SK-N-SH (cell line): ENCODE data around the gene SGF29. TPM values are rescaled to one million over a fixed set of nuclear protein-coding genes. Genes with fewer than 3 reads are reported as not detected.

Experiments
- CTCF ChIA-PET: fragments of 300-600, 350-600 bp; formaldehyde crosslinking; extraction: SDS; loops from one replicate; lab custom pipeline; 2021; lab: Yijun Ruan, JAX
- POLR2A ChIA-PET: fragments of 350-600 bp; sonication (Branson Sonifier 250); formaldehyde crosslinking; extraction: SDS; loops from one replicate; lab custom pipeline; 2020; ENCODE audit warnings: antibody characterized with exemption, inconsistent platforms; lab: Yijun Ruan, JAX
- DNase-seq: peaks from one replicate; pipeline ENCODE4 v3.0.0; 2012
- H2AFZ ChIP-seq: fragments of 200-600 bp; sonication (generic); 2 replicates; pipeline ENCODE4 v1.8.1; 2016; ENCODE audit warnings: antibody characterized with exemption, mild to moderate bottlenecking, low read depth
- H3F3A ChIP-seq: fragments of 200-600 bp; sonication (generic); replicated peaks from 2 replicates; pipeline ENCODE3; 2016; ENCODE audit warnings: antibody characterized with exemption, mild to moderate bottlenecking; ENCODE audit not compliant: insufficient read depth
- H3K27ac ChIP-seq, 2 experiments: fragments of 200-500 bp in 1 of 2; fragments of 200-600 bp in 1 of 2; sonication (Bioruptor generic) in 1 of 2; sonication (generic), shearing (Covaris generic) in 1 of 2; 2 replicates each; pipeline versions ENCODE4 v1.5.1 to v1.6.1; 2014 to 2016; ENCODE audit warnings: low read depth in 2 of 2, inconsistent platforms in 1 of 2, low read length in 1 of 2, mild to moderate bottlenecking in 1 of 2, mixed read lengths in 1 of 2
- H3K27me3 ChIP-seq: fragments of 200-600 bp; sonication (generic), shearing (Covaris generic); 2 replicates; pipeline ENCODE4 v1.6.1; 2016; ENCODE audit warnings: mixed run types; ENCODE audit not compliant: insufficient read depth
- H3K36me3 ChIP-seq, 2 experiments: fragments of 200-500 bp in 1 of 2; fragments of 200-600 bp in 1 of 2; sonication (Bioruptor generic) in 1 of 2; sonication (generic) in 1 of 2; replicated peaks in 1 of 2; 2 replicates each; pipeline versions ENCODE3 to v1.5.1; 2014 to 2016; ENCODE audit warnings: low read length in 1 of 2, mild to moderate bottlenecking in 1 of 2; ENCODE audit not compliant: insufficient read depth in 2 of 2, control insufficient read depth in 1 of 2
- H3K4me1 ChIP-seq, 2 experiments: fragments of 200-500 bp in 1 of 2; fragments of 200-600 bp in 1 of 2; sonication (Bioruptor generic) in 1 of 2; sonication (generic), shearing (Covaris generic) in 1 of 2; 2 replicates each; pipeline versions ENCODE4 v1.5.1 to v1.6.1; 2014 to 2016; ENCODE audit warnings: low read depth in 1 of 2, low read length in 1 of 2, mixed run types in 1 of 2; ENCODE audit not compliant: insufficient read depth in 2 of 2, control insufficient read depth in 1 of 2
- H3K4me2 ChIP-seq: fragments of 200-600 bp; sonication (generic), shearing (Covaris generic); 2 replicates; pipeline ENCODE4 v1.6.1; 2017; ENCODE audit warnings: mixed run types
- H3K4me3 ChIP-seq, 2 experiments: fragments of 200-500 bp in 1 of 2; fragments of 200-600 bp in 1 of 2; sonication (Bioruptor generic) in 1 of 2; sonication (generic), shearing (Covaris generic) in 1 of 2; 2 replicates each; pipeline versions ENCODE4 v1.5.1 to v1.8.1; 2014 to 2016; ENCODE audit warnings: low read depth in 2 of 2, inconsistent platforms in 1 of 2, low read length in 1 of 2, mild to moderate bottlenecking in 1 of 2, mixed read lengths in 1 of 2, moderate library complexity in 1 of 2
- H3K79me2 ChIP-seq: fragments of 200-600 bp; sonication (generic); 2 replicates; pipeline ENCODE4 v1.8.1; 2017; ENCODE audit warnings: mild to moderate bottlenecking; ENCODE audit not compliant: insufficient read depth
- H3K9ac ChIP-seq: fragments of 200-600 bp; sonication (generic); 2 replicates; pipeline ENCODE4 v1.6.1; 2017; ENCODE audit warnings: mixed run types
- H3K9me2 ChIP-seq: fragments of 200-600 bp; sonication (generic); 2 replicates; pipeline ENCODE4 v1.6.1; 2017; ENCODE audit warnings: mixed run types
- H3K9me3 ChIP-seq: fragments of 200-600 bp; sonication (generic); 2 replicates; pipeline ENCODE4 v1.6.1; 2017; ENCODE audit warnings: mixed run types, mild to moderate bottlenecking, moderate library complexity
- H4K20me1 ChIP-seq: fragments of 200-600 bp; sonication (generic); 2 replicates; pipeline ENCODE4 v1.6.1; 2017; ENCODE audit warnings: mild to moderate bottlenecking, mixed run types; ENCODE audit not compliant: insufficient read depth
- CHD2 ChIP-seq: fragments of 150-350 bp; IDR thresholded peaks from 2 replicates; pipeline ENCODE4 v1.6.1; 2018; ENCODE audit warnings: low read length; ENCODE audit not compliant: partially characterized antibody
- CTCF ChIP-seq: fragments of 200-600 bp; sonication (generic); IDR thresholded peaks from 2 replicates; pipeline ENCODE4 v1.6.1; 2017; ENCODE audit warnings: antibody characterized with exemption, mild to moderate bottlenecking, moderate library complexity
- EP300 ChIP-seq, 2 experiments: IDR thresholded peaks; 2 replicates each; pipeline versions ENCODE4 v1.4.0 to v1.6.1; 2012; ENCODE audit warnings: borderline replicate concordance in 1 of 2, low read depth in 1 of 2, low read length in 1 of 2
- FOSL2 ChIP-seq: IDR thresholded peaks from 2 replicates; pipeline ENCODE4 v1.4.0; 2012; ENCODE audit warnings: low read depth, mild to moderate bottlenecking, moderate library complexity, borderline replicate concordance
- FOXJ3 ChIP-seq: sonication (generic); formaldehyde crosslinking; IDR thresholded peaks from 2 replicates; pipeline ENCODE4 v1.5.1; 2020; ENCODE audit warnings: mild to moderate bottlenecking, missing genetic modification reagents
- FOXM1 ChIP-seq: IDR thresholded peaks from 2 replicates; pipeline ENCODE4 v1.4.0; 2012; ENCODE audit warnings: low read depth, mild to moderate bottlenecking
- GABPA ChIP-seq: IDR thresholded peaks from 2 replicates; pipeline ENCODE4 v1.4.0; 2012; ENCODE audit warnings: low read depth, mild to moderate bottlenecking
- MAX ChIP-seq: IDR thresholded peaks from 2 replicates; pipeline ENCODE4 v1.4.0; 2012; ENCODE audit warnings: low read depth
- MEF2A ChIP-seq: IDR thresholded peaks from 2 replicates; pipeline ENCODE4 v1.4.0; 2012; ENCODE audit warnings: low read depth, borderline replicate concordance
- MXI1 ChIP-seq: IDR thresholded peaks from 2 replicates; pipeline ENCODE4 v1.6.1; 2012; ENCODE audit warnings: mild to moderate bottlenecking, low read depth, low read length, improper control_type of control experiment
- PBX3 ChIP-seq: IDR thresholded peaks from 2 replicates; pipeline ENCODE4; 2012
- RCOR1 ChIP-seq: fragments of 150-350 bp; IDR thresholded peaks from 2 replicates; pipeline ENCODE4 v1.6.1; 2017; ENCODE audit warnings: antibody characterized with exemption, low read length
- REST ChIP-seq: IDR thresholded peaks from 2 replicates; pipeline ENCODE4 v1.6.1; 2012; ENCODE audit warnings: mild to moderate bottlenecking, low read depth, low read length, moderate library complexity
- RFX5 ChIP-seq: IDR thresholded peaks from 2 replicates; pipeline ENCODE4 v1.6.1; 2012; ENCODE audit warnings: mild to moderate bottlenecking, improper control_type of control experiment, low read length
- RXRA ChIP-seq: IDR thresholded peaks from 2 replicates; pipeline ENCODE4 v1.4.0; 2012; ENCODE audit warnings: low read depth, mild to moderate bottlenecking, borderline replicate concordance
- SIN3A ChIP-seq: IDR thresholded peaks from 2 replicates; pipeline ENCODE4 v1.6.1; 2012; ENCODE audit warnings: low read depth, mild to moderate bottlenecking, low read length, moderate library complexity, borderline replicate concordance
- SMC3 ChIP-seq: IDR thresholded peaks from 2 replicates; pipeline ENCODE4 v1.6.1; 2012; ENCODE audit warnings: low read depth, low read length, improper control_type of control experiment
- TAF1 ChIP-seq: IDR thresholded peaks from 2 replicates; pipeline ENCODE4 v1.6.1; 2012; ENCODE audit warnings: low read depth, mild to moderate bottlenecking, low read length, moderate library complexity, borderline replicate concordance
- TCF12 ChIP-seq: IDR thresholded peaks from 2 replicates; pipeline ENCODE4 v1.4.0; 2012
- TEAD4 ChIP-seq: IDR thresholded peaks from 2 replicates; pipeline ENCODE4 v1.4.0; 2012; ENCODE audit warnings: mild to moderate bottlenecking, borderline replicate concordance; ENCODE audit not compliant: insufficient read depth
- WGBS: methylation state at CpG from one replicate; pipeline ENCODE4 v1.1.6; 2017; ENCODE audit warnings: low lambda C conversion rate; 5-methylcytosine and 5-hydroxymethylcytosine counted together
- polyA plus RNA-seq, 3 experiments: library from polyadenylated mRNA; depleted of rRNA; stranded (reverse); fragments of >200 nt; gene quantifications; 2 replicates each; pipeline ENCODE4 v1.2.3, GENCODE V29; 2012

SGF29 gene
- polyA plus RNA-seq, 1 of the 3 experiments (the other 2 are of a cell fraction), result 4.6 TPM

- CTCF ChIA-PET, result no interaction called here
- WGBS, result 48% methylated on average over 3 of the region's 8 CpGs
- Histone ChIP-seq H3K27me3 (no peaks in the 10 kb centered on the region), H3K4me3 (no peak overlapping the region)
- no peak for TF ChIP-seq FOSL2
- no peak for TF ChIP-seq RFX5
- TF ChIP-seq TEAD4, result no peak
- TF ChIP-seq GABPA, result no peak
- no peak for TF ChIP-seq MEF2A
- TF ChIP-seq SMC3, result no peak
- TF ChIP-seq TCF12, result no peak
- TF ChIP-seq, all 33 proteins: peak for 0
- Histone ChIP-seq H3K9me3 (no peaks in the 10 kb centered on the region), H3K4me2 (no peak overlapping the region), H3K9me2 (no peaks in the 10 kb centered on the region), H3K27ac (no peak overlapping the region), H3K9ac (no peak overlapping the region), H3F3A (no peaks in the 10 kb centered on the region), H2AFZ (no peak overlapping the region), H3K4me1 (no peaks in the 10 kb centered on the region), H3K79me2 (no peaks in the 10 kb centered on the region), H3K36me3 (peaks cover 0 to 8% of the 10 kb centered on the region in 2 experiments), H4K20me1 (no peaks in the 10 kb centered on the region)
- no peak for DNase-seq
- POLR2A ChIA-PET, result no interaction called here
Observed at GRCh38 chr16:28587386-28587785, 33.7 kb downstream of the SGF29 start.

- 87% methylated on average over 6 of the region's 8 CpGs for WGBS
- Histone ChIP-seq H3K79me2 (no peaks in the 10 kb centered on the region), H4K20me1 (no peaks in the 10 kb centered on the region), H3K27ac (no peak overlapping the region), H3K27me3 (no peaks in the 10 kb centered on the region), H2AFZ (no peak overlapping the region), H3F3A (no peaks in the 10 kb centered on the region), H3K9me3 (no peaks in the 10 kb centered on the region), H3K9me2 (no peaks in the 10 kb centered on the region), H3K36me3 (peaks cover 0 to 8% of the 10 kb centered on the region in 2 experiments), H3K4me1 (no peaks in the 10 kb centered on the region), H3K4me3 (no peak overlapping the region), H3K4me2 (no peak overlapping the region), H3K9ac (no peak overlapping the region)
- DNase-seq, result no peak
- CTCF ChIA-PET, result no interaction called here
- TF ChIP-seq FOXJ3 (CRISPR knock-in tag) (no peak), RFX5 (no peak), MXI1 (no peak), MEF2A (no peak), PBX3 (no peak), TAF1 (no peak), CTCF (no peak), MAX (no peak), RCOR1 (no peak), FOXM1 (no peak), RXRA (no peak), SIN3A (no peak), TEAD4 (no peak), REST (no peak), FOSL2 (no peak), CHD2 (no peak), EP300 (IDR thresholded peaks at IDR 0.05; ENCODE audit: borderline replicate concordance in 1 of 2, low read depth in 1 of 2, low read length in 1 of 2) (no peak)
- POLR2A ChIA-PET, result no interaction called here
Observed at GRCh38 chr16:28589069-28589468, 35.3 kb downstream of the SGF29 start.
